ENCODE data around the gene IL17RC.

- no peak for TF ChIP-seq EZH2 (IDR thresholded peaks at IDR 0.05; ENCODE audit: borderline replicate concordance, low read depth, low read length, severe bottlenecking)
- TF ChIP-seq CTCF (IDR thresholded peaks at IDR 0.05; ENCODE audit: borderline replicate concordance, extremely low read depth, low read length, poor library complexity, severe bottlenecking) = no peak
Measured at GRCh38 chr3:9897408-9898372, 19.2 kb upstream of the IL17RC start.
